Breast epithelium (tissue), 4 donors: ENCODE results near the gene CCT3. TPM values are rescaled to one million over a fixed set of nuclear protein-coding genes. Genes with fewer than 3 reads are reported as not detected.
"Not testable (repeated sequence)": the region's sequence is repeated elsewhere in the genome, so short reads cannot be mapped to it uniquely, and the experiment has no call there.

Experiments
- DNase-seq, 2 donors: peaks; one replicate each; pipeline ENCODE4 v3.0.0-alpha.2; 2019; ENCODE audit warnings: low spot score in 2 of 2
- H3K27ac ChIP-seq, 2 donors: fragments of 200-600 bp; sonication (generic) in 1 of 2; one replicate each; pipeline ENCODE4 v1.5.1; 2016 to 2019; ENCODE audit warnings: mild to moderate bottlenecking in 1 of 2
- H3K27me3 ChIP-seq, 2 donors: fragments of 200-600 bp; sonication (generic) in 1 of 2; one replicate each; pipeline versions ENCODE4 v1.5.1 to v1.6.0; 2017 to 2019; ENCODE audit warnings: control low read depth in 1 of 2, mild to moderate bottlenecking in 1 of 2
- H3K36me3 ChIP-seq: fragments of 200-600 bp; one replicate; pipeline ENCODE4 v1.5.1; 2019
- H3K4me1 ChIP-seq, 2 donors: fragments of 200-600 bp; sonication (generic); one replicate each; pipeline ENCODE4 v1.5.1; 2016 to 2019; ENCODE audit warnings: control low read depth in 1 of 2
- H3K4me3 ChIP-seq, 3 donors: fragments of 200-600 bp; sonication (generic); 1 replicate in 2 of 3; 2 replicates in 1 of 3; pipeline ENCODE4 v1.5.1; 2016 to 2019; ENCODE audit warnings: mild to moderate bottlenecking in 3 of 3, moderate library complexity in 2 of 3
- H3K9me3 ChIP-seq, 2 donors: fragments of 200-600 bp; sonication (generic) in 1 of 2; one replicate each; pipeline ENCODE4 v1.5.1; 2016 to 2019; ENCODE audit warnings: control low read depth in 1 of 2
- CTCF ChIP-seq, 3 donors: fragments of 450-650 bp; IDR thresholded peaks; one replicate each; pipeline ENCODE4 v1.5.1; 2016 to 2017; ENCODE audit warnings: antibody characterized with exemption in 3 of 3, mild to moderate bottlenecking in 3 of 3, moderate library complexity in 3 of 3
- POLR2A ChIP-seq: fragments of 450-650 bp; IDR thresholded peaks from one replicate; pipeline ENCODE4 v1.6.1; 2016; ENCODE audit warnings: antibody characterized with exemption, mild to moderate bottlenecking, moderate library complexity
- POLR2AphosphoS5 ChIP-seq, 3 donors: sonication (generic); formaldehyde crosslinking; IDR thresholded peaks; one replicate each; pipeline ENCODE4 v1.6.1; 2017; ENCODE audit warnings: antibody characterized with exemption in 3 of 3
- intact Hi-C: fragments of 100-400 bp; cut with DNase I; formaldehyde crosslinking; loops from one replicate; pipeline ENCODE4 v1.15.1; 2023; ENCODE audit warnings: low total_unique reads
- total RNA-seq, 3 donors: library from RNA; depleted of rRNA; stranded (reverse); fragments of >200 nt; gene quantifications; one replicate each; pipeline ENCODE4 v1.1.0, GENCODE V29; 2016

CCT3 gene
- total RNA-seq, 3 donors from 2014 or later: 150 to 263 (median 262) TPM

GRCh38 chr1:156372876-156373275, 34.8 kb upstream of the CCT3 start:
- no peak for DNase-seq
- Histone ChIP-seq H3K4me3 (no peak overlapping the region), H3K9me3 (no peaks in the 10 kb centered on the region), H3K4me1 (no peaks in the 10 kb centered on the region), H3K27me3 (no peaks in the 10 kb centered on the region), H3K27ac (no peak overlapping the region), H3K36me3 (no peaks in the 10 kb centered on the region)
- intact Hi-C loops: no loop called here
- no peak for TF ChIP-seq POLR2A
- TF ChIP-seq POLR2AphosphoS5 (IDR thresholded peaks at IDR 0.05): no peak
- no peak for TF ChIP-seq CTCF (IDR thresholded peaks at IDR 0.05)

DNA sequence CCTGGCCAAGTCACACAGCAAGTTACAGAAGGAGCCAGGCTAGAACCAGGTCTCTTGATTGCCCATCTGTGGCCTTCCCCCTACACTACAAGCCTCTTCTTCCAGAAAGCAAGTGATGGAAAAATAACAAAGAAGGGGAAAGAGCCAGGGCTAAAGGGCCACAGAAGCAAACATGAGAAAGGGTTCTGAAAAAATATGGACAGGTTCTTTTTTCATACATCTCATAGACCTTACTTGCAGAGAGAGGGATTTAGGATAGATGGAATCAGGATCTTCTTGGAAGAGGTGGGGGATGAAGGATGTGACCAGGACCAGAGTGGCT, 34.1 kb upstream of the CCT3 start:
- Histone ChIP-seq H3K36me3 (no peaks in the 10 kb centered on the region), H3K27me3 (no peaks in the 10 kb centered on the region), H3K4me3 (no peak overlapping the region), H3K4me1 (no peaks in the 10 kb centered on the region), H3K9me3 (no peaks in the 10 kb centered on the region), H3K27ac (no peak overlapping the region)
- TF ChIP-seq POLR2AphosphoS5 (IDR thresholded peaks at IDR 0.05) (no peak), POLR2A (no peak)
- DNase-seq: no peak
- intact Hi-C loops: no loop called here

DNA sequence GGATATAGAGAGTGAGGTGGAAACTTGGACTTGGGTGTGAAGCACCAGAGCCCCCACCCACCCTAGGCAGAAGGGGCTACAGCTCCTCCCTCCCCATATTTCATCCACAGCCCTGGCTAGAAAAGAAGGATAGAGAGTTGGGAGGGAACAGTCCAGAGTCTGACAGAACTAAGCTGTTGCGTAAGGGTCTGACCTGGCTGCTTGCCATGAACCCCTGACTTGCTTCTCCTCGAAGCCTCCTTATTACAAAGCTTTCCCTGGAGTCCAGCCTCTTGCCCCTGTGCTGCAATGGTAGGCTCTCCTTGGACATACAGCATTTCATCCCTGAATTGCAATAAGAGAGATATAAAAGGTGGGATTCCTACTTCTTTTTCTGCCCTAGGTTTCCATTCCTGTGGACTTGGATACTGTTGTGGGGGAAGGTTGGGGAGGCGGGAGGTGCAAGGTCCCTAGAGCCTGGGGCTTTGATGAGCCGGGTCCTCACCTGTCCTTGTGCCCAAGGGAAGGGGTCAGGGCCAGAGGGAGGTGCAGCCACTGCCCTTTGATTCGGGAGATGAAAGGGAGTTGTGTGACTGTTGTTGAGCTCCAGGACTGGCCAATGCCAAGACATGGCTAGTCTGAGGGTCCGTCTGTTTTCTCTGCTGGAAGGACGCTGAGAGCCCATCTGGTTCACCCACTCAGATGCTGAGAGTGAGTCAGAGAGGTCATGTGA, 33.6 kb upstream of the CCT3 start:
- H3K36me3 ChIP-seq: no peaks in the 10 kb centered on the region
- H3K27ac ChIP-seq: no peak overlapping the region
- DNase-seq: no peak
- no peaks in the 10 kb centered on the region for H3K9me3 ChIP-seq
- intact Hi-C loops: no loop called here
- H3K27me3 ChIP-seq: no peaks in the 10 kb centered on the region
- H3K4me3 ChIP-seq: no peak overlapping the region
- no peaks in the 10 kb centered on the region for H3K4me1 ChIP-seq
- TF ChIP-seq POLR2AphosphoS5 (IDR thresholded peaks at IDR 0.05): no peak
- TF ChIP-seq CTCF (IDR thresholded peaks at IDR 0.05): no peak

DNA sequence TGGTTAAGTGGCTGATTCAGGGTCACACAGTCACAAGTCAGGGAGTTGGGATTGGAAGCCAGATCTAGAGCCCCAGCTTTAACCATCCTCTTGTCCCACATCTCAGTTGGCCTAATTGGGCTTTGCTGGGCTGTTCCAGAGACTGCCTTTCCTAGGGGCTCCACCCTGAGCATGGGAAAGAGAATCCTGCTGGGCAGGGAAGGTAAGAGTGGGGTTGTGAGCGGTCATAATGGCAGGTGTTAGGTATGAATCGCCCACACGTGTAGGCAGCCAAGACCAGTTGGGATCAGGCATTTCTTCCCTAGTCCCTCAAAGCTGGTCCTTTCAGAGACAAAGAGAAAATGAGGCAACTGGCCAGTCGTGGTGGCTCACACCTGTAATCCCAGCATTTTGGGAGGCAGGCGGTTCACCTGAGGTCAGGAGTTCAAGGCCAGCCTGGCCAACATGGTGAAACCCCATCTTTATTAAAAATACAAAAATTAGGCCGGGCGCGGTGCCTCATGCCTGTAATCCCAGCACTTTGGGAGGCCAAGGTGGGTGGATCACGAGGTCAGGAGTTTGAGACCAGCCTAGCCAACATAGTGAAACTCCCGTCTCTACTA, 31.7 kb upstream of the CCT3 start:
- H3K27me3 ChIP-seq, H3K9me3 ChIP-seq, H3K27ac ChIP-seq, H3K36me3 ChIP-seq, DNase-seq, intact Hi-C loops, H3K4me1 ChIP-seq: not testable (repeated sequence)
- peak overlapping the region in 2 of 3 donors; percentile 55 to 64 for H3K4me3 ChIP-seq

- Histone ChIP-seq H3K36me3 (no peaks in the 10 kb centered on the region), H3K27ac (no peak within 1 kb of the TSS), H3K9me3 (no peaks in the 10 kb centered on the region), H3K27me3 (no peaks in the 10 kb centered on the region), H3K4me1 (no peaks in the 10 kb centered on the region), H3K4me3 (peak within 1 kb of the TSS; percentile 28 to 64 (median 55))
- intact Hi-C loops: no loop called here
- TF ChIP-seq POLR2A (no peak), CTCF (IDR thresholded peaks at IDR 0.05) (no peak), POLR2AphosphoS5 (IDR thresholded peaks at IDR 0.05) (no peak)
- DNase-seq: peak; percentile 29 to 64
Measured at GRCh38 chr1:156368889-156369684, 31.0 kb upstream of the CCT3 start, which contains the start of gene RHBG. Gene RHBG, plus strand, starts transcription at chr1:156369211. Its CDS starts 39 bp downstream, at chr1:156369250.

DNA sequence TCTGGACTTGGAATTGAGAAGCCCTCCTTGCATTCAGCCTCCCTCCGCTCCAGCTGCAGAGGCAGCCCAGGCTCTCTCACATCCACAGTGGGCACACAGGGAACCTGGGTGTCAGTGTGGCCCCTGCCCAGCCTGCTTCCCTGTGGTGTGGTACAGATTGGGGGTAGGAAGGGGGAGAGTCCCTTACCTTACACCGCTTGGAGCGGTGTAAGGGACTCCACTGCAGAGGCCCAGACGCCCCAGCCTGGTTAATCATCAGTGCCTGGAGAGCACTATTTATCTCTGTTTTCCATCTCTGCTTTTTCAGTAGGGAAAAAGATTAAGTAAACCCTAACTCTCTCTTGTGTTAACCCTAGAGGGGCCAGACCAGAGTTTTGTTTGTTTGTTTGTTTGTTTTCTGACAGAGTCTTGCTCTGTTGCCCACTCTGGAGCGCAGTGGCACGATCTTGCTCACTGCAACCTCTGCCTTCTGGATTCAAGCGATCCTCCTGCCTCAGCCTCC, 30.1 kb upstream of the CCT3 start:
- DNase-seq: no peak
- Histone ChIP-seq H3K27ac (no peak overlapping the region), H3K4me3 (no peak overlapping the region), H3K4me1 (no peaks in the 10 kb centered on the region), H3K27me3 (no peaks in the 10 kb centered on the region), H3K36me3 (no peaks in the 10 kb centered on the region), H3K9me3 (no peaks in the 10 kb centered on the region)
- no peak for TF ChIP-seq POLR2AphosphoS5 (IDR thresholded peaks at IDR 0.05)
- no peak for TF ChIP-seq CTCF (IDR thresholded peaks at IDR 0.05)
- no peak for TF ChIP-seq POLR2A
- intact Hi-C loops: no loop called here
